Epithelial cell of proximal tubule (primary cell): ENCODE results near the gene SYCP2L. TPM values are rescaled to one million over a fixed set of nuclear protein-coding genes. Genes with fewer than 3 reads are reported as not detected.
"Not testable (repeated sequence)": the region's sequence is repeated elsewhere in the genome, so short reads cannot be mapped to it uniquely, and the experiment has no call there.

Experiments
- DNase-seq: peaks from one replicate; pipeline ENCODE4 v3.0.0-alpha.2; 2011; ENCODE audit warnings: low read depth
- H3K4me3 ChIP-seq: 2 replicates; pipeline ENCODE4 v1.5.1; 2011; ENCODE audit warnings: low read depth, mild to moderate bottlenecking, low read length
- CTCF ChIP-seq: conservative IDR thresholded peaks from 2 replicates; pipeline ENCODE4 v1.5.1; 2012; ENCODE audit warnings: low read depth, mild to moderate bottlenecking, low read length
- total RNA-seq: library from RNA; depleted of rRNA; stranded (reverse); fragments of >200 nt; gene quantifications from 2 replicates; pipeline ENCODE4 v1.2.3, GENCODE V29; 2015

The SYCP2L gene
- total RNA-seq, 1 donor from 2014 or later: 3.4 TPM

GRCh38 chr6:10862361-10862760 lies 24.5 kb upstream of the SYCP2L start:
- DNase-seq: no peak
- no peak for TF ChIP-seq CTCF
- no peak overlapping the region for H3K4me3 ChIP-seq

GRCh38 chr6:10863031-10863430 lies 23.8 kb upstream of the SYCP2L start:
- not testable (repeated sequence) for DNase-seq, H3K4me3 ChIP-seq

- DNase-seq, H3K4me3 ChIP-seq: not testable (repeated sequence)
Measured at GRCh38 chr6:10866709-10867108, 20.1 kb upstream of the SYCP2L start.

- no peak for TF ChIP-seq CTCF
- no peak for DNase-seq
- no peak overlapping the region for H3K4me3 ChIP-seq
Measured at GRCh38 chr6:10867952-10868351, 18.9 kb upstream of the SYCP2L start.

- no peak for DNase-seq
- H3K4me3 ChIP-seq: no peak overlapping the region
- no peak for TF ChIP-seq CTCF
Measured at GRCh38 chr6:10873374-10873773, 13.5 kb upstream of the SYCP2L start.

- TF ChIP-seq CTCF: no peak
- no peak overlapping the region for H3K4me3 ChIP-seq
- DNase-seq: no peak
Measured at GRCh38 chr6:10874207-10874606, 12.6 kb upstream of the SYCP2L start.

GRCh38 chr6:10875026-10875425 lies 11.8 kb upstream of the SYCP2L start:
- H3K4me3 ChIP-seq: no peak overlapping the region
- DNase-seq: no peak
- TF ChIP-seq CTCF: no peak

GRCh38 chr6:10877012-10877411 lies 9.8 kb upstream of the SYCP2L start:
- no peak for DNase-seq
- TF ChIP-seq CTCF: no peak
- no peak overlapping the region for H3K4me3 ChIP-seq
